Subcutaneous abdominal adipose tissue (tissue), 5 donors: ENCODE data around the gene ZDHHC22.
A peak's percentile ranks its signal among the peaks of the same experiment; 100 is the strongest.

Experiments used
- H3K27ac ChIP-seq: one replicate; pipeline ENCODE4 v1.7.0; 2013; ENCODE audit warnings: low read depth, mild to moderate bottlenecking, inconsistent platforms, low read length, moderate library complexity
- H3K27me3 ChIP-seq, 5 donors: one replicate each; pipeline ENCODE4 v1.7.0; 2013; ENCODE audit warnings: low read length in 5 of 5, inconsistent platforms in 1 of 5; ENCODE audit not compliant: control insufficient read depth in 5 of 5, insufficient read depth in 4 of 5
- H3K36me3 ChIP-seq, 5 donors: one replicate each; pipeline ENCODE4 v1.7.0; 2013; ENCODE audit warnings: low read length in 5 of 5; ENCODE audit not compliant: control insufficient read depth in 5 of 5, insufficient read depth in 5 of 5
- H3K4me1 ChIP-seq, 5 donors: one replicate each; pipeline ENCODE4 v1.7.0; 2013; ENCODE audit warnings: low read length in 5 of 5, mild to moderate bottlenecking in 3 of 5, moderate library complexity in 1 of 5; ENCODE audit not compliant: control insufficient read depth in 5 of 5, insufficient read depth in 5 of 5
- H3K4me3 ChIP-seq, 5 donors: one replicate each; pipeline ENCODE4 v1.7.0; 2013; ENCODE audit warnings: low read length in 5 of 5, low read depth in 1 of 5
- H3K9ac ChIP-seq, 5 donors: one replicate each; pipeline ENCODE4 v1.7.0; 2013; ENCODE audit warnings: low read length in 5 of 5, mild to moderate bottlenecking in 4 of 5, moderate library complexity in 3 of 5
- H3K9me3 ChIP-seq, 5 donors: one replicate each; pipeline ENCODE4 v1.7.0; 2013; ENCODE audit warnings: low read length in 5 of 5; ENCODE audit not compliant: control insufficient read depth in 5 of 5
- donor health status: healthy.
- donor health status: healthy.
- donor health status: healthy.
- donor health status: healthy.
- donor health status: healthy.

The ZDHHC22 gene

GRCh38 chr14:77122526-77123125 lies 19.0 kb downstream of the ZDHHC22 start:
- H3K4me1 ChIP-seq: peaks cover 5 to 42% (median 33%) of the 10 kb centered on the region in 5 donors
- no peak overlapping the region for H3K27ac ChIP-seq
- peaks cover 5 to 16% (median 13%) of the 10 kb centered on the region in 5 donors for H3K36me3 ChIP-seq
- H3K9ac ChIP-seq: no peak overlapping the region
- no peak overlapping the region for H3K4me3 ChIP-seq
- no peaks in the 10 kb centered on the region for H3K9me3 ChIP-seq
- H3K27me3 ChIP-seq: peaks cover 0 to 9% (median 5%) of the 10 kb centered on the region in 5 donors

- Histone ChIP-seq H3K9ac (no peak overlapping the region), H3K36me3 (peaks cover 16 to 28% (median 19%) of the 10 kb centered on the region in 5 donors), H3K4me3 (no peak overlapping the region), H3K4me1 (peaks cover 5 to 42% (median 33%) of the 10 kb centered on the region in 5 donors), H3K27me3 (peaks cover 0 to 6% (median 2%) of the 10 kb centered on the region in 5 donors), H3K27ac (no peak overlapping the region), H3K9me3 (no peaks in the 10 kb centered on the region)
These were observed 20.5 kb downstream of the ZDHHC22 start for GRCh38 chr14:77120771-77121743.

- H3K9me3 ChIP-seq: no peaks in the 10 kb centered on the region
- H3K4me1 ChIP-seq: peaks cover 5 to 34% (median 27%) of the 10 kb centered on the region in 5 donors
- H3K27me3 ChIP-seq: no peaks in the 10 kb centered on the region
- no peak overlapping the region for H3K4me3 ChIP-seq
- no peak overlapping the region for H3K9ac ChIP-seq
- no peak overlapping the region for H3K27ac ChIP-seq
- peaks cover 21 to 36% (median 24%) of the 10 kb centered on the region in 5 donors for H3K36me3 ChIP-seq
These were observed 21.7 kb downstream of the ZDHHC22 start for GRCh38 chr14:77119851-77120250.

- Histone ChIP-seq H3K4me3 (no peak overlapping the region), H3K9ac (no peak overlapping the region), H3K36me3 (peaks cover 33 to 56% (median 47%) of the 10 kb centered on the region in 5 donors), H3K27me3 (no peaks in the 10 kb centered on the region), H3K4me1 (peaks cover 1 to 14% (median 12%) of the 10 kb centered on the region in 5 donors), H3K9me3 (no peaks in the 10 kb centered on the region), H3K27ac (no peak overlapping the region)
These were observed 25.3 kb downstream of the ZDHHC22 start for GRCh38 chr14:77116172-77116817.

- H3K36me3 ChIP-seq: peaks cover 38 to 56% (median 40%) of the 10 kb centered on the region in 5 donors
- H3K4me1 ChIP-seq: peaks cover 1 to 20% (median 15%) of the 10 kb centered on the region in 5 donors
- no peaks in the 10 kb centered on the region for H3K27me3 ChIP-seq
- H3K4me3 ChIP-seq: no peak overlapping the region
- H3K9me3 ChIP-seq: no peaks in the 10 kb centered on the region
- H3K9ac ChIP-seq: no peak overlapping the region
- H3K27ac ChIP-seq: no peak overlapping the region
These were observed 27.0 kb downstream of the ZDHHC22 start for GRCh38 chr14:77114609-77115008.

GRCh38 chr14:77113644-77114043 lies 27.9 kb downstream of the ZDHHC22 start:
- Histone ChIP-seq H3K9me3 (no peaks in the 10 kb centered on the region), H3K36me3 (peaks cover 40 to 62% (median 46%) of the 10 kb centered on the region in 5 donors), H3K27me3 (no peaks in the 10 kb centered on the region), H3K27ac (no peak overlapping the region), H3K9ac (no peak overlapping the region), H3K4me1 (peaks cover 1 to 20% (median 15%) of the 10 kb centered on the region in 5 donors), H3K4me3 (no peak overlapping the region)

- H3K36me3 ChIP-seq: peaks cover 31 to 67% (median 41%) of the 10 kb centered on the region in 5 donors
- peak overlapping the region in 4 of 5 donors; percentile 8 to 53 (median 22) for H3K9ac ChIP-seq
- no peaks in the 10 kb centered on the region for H3K9me3 ChIP-seq
- no peak overlapping the region for H3K4me3 ChIP-seq
- peak overlapping the region; percentile 83 for H3K27ac ChIP-seq
- no peaks in the 10 kb centered on the region for H3K27me3 ChIP-seq
- H3K4me1 ChIP-seq: peaks cover 1 to 34% (median 19%) of the 10 kb centered on the region in 5 donors
These were observed 30.6 kb downstream of the ZDHHC22 start for GRCh38 chr14:77111021-77111420.

- Histone ChIP-seq H3K27me3 (no peaks in the 10 kb centered on the region), H3K9ac (peak overlapping the region in 1 of 5 donors; percentile 53), H3K27ac (peak overlapping the region; percentile 83), H3K4me1 (peaks cover 1 to 41% (median 24%) of the 10 kb centered on the region in 5 donors), H3K4me3 (no peak overlapping the region), H3K9me3 (no peaks in the 10 kb centered on the region), H3K36me3 (peaks cover 30 to 68% (median 40%) of the 10 kb centered on the region in 5 donors)
These were observed 31.3 kb downstream of the ZDHHC22 start for GRCh38 chr14:77110286-77110685.

- Histone ChIP-seq H3K4me1 (peaks cover 1 to 47% (median 30%) of the 10 kb centered on the region in 5 donors), H3K9me3 (no peaks in the 10 kb centered on the region), H3K27me3 (no peaks in the 10 kb centered on the region), H3K27ac (no peak overlapping the region), H3K4me3 (no peak overlapping the region), H3K9ac (no peak overlapping the region), H3K36me3 (peaks cover 28 to 61% (median 37%) of the 10 kb centered on the region in 5 donors)
These were observed 31.9 kb downstream of the ZDHHC22 start for GRCh38 chr14:77109656-77110055.
